ENCODE results near the gene ZCCHC4.

DNA sequence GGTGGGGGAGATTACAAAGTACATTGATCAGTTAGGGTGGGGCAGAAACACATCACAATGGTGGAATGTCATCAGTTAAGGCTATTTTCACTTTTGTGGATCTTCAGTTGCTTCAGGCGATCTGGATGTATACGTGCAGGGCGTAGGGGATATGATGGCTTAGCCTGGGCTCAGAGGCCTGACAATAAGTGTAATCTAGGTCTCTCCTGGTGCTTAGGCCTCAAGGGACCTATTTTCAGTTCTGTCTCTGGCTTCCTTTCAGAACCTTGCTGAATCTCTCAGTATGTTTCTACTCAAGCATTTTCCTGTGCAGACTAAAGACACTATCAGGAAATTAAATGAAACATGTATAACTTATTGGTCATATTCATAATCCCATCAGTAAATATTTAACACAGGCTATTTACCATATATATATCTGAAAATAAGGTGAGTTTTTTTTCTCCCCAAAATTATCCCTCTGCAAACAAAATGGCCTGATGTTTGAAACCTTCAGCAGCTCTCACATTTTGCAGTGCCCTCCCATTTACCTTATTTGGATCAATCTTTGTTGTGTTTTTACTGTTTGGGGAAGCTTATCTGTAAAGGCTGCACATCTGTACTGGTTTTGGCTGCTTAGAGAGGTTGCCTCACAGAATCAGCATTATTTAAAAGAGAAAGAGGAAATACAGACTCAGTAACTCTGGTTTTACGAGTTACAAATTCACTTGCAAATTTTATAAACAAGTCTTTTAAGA is 2.3 kb upstream of the ZCCHC4 start:
- TF ChIP-seq, protein P1, sequence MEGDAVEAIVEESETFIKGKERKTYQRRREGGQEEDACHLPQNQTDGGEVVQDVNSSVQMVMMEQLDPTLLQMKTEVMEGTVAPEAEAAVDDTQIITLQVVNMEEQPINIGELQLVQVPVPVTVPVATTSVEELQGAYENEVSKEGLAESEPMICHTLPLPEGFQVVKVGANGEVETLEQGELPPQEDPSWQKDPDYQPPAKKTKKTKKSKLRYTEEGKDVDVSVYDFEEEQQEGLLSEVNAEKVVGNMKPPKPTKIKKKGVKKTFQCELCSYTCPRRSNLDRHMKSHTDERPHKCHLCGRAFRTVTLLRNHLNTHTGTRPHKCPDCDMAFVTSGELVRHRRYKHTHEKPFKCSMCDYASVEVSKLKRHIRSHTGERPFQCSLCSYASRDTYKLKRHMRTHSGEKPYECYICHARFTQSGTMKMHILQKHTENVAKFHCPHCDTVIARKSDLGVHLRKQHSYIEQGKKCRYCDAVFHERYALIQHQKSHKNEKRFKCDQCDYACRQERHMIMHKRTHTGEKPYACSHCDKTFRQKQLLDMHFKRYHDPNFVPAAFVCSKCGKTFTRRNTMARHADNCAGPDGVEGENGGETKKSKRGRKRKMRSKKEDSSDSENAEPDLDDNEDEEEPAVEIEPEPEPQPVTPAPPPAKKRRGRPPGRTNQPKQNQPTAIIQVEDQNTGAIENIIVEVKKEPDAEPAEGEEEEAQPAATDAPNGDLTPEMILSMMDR (IDR thresholded peaks at IDR 0.05), result no peak
- TF ChIP-seq EP300 (IDR thresholded peaks at IDR 0.05), result no peak
